HEK293T (cell line): ENCODE data around the gene SEMA4D.

Source experiments
- CTCF ChIA-PET: fragments of 350-600 bp; formaldehyde crosslinking; extraction: SDS; loops from one replicate; lab custom pipeline; 2021; ENCODE audit warnings: antibody characterized with exemption, inconsistent platforms; lab: Yijun Ruan, JAX
- POLR2A ChIA-PET: fragments of 350-600 bp; formaldehyde crosslinking; extraction: SDS; loops from one replicate; lab custom pipeline; 2020; ENCODE audit warnings: antibody characterized with exemption, inconsistent platforms; lab: Yijun Ruan, JAX
- DNase-seq: peaks from one replicate; pipeline ENCODE4 v3.0.0; 2012; ENCODE audit warnings: mixed read lengths; ENCODE audit errors: extremely low spot score
- ARNT ChIP-seq: fragments of 450-650 bp; IDR thresholded peaks from 2 replicates; pipeline ENCODE4 v1.6.1; 2017; ENCODE audit warnings: mild to moderate bottlenecking
- BHLHE40 ChIP-seq: fragments of 450-650 bp; IDR thresholded peaks from 2 replicates; pipeline ENCODE4 v1.6.1; 2016; ENCODE audit warnings: mild to moderate bottlenecking, moderate library complexity, borderline replicate concordance
- CTBP1 ChIP-seq: fragments of 450-650 bp; IDR thresholded peaks from 2 replicates; pipeline ENCODE4 v1.6.1; 2016; ENCODE audit warnings: borderline replicate concordance
- ELF4 ChIP-seq: fragments of 450-650 bp; IDR thresholded peaks from 2 replicates; pipeline ENCODE4 v1.6.1; 2017; ENCODE audit warnings: antibody characterized with exemption
- FOXA1 ChIP-seq: fragments of 450-650 bp; IDR thresholded peaks from 2 replicates; pipeline ENCODE4 v1.6.1; 2016; ENCODE audit warnings: mild to moderate bottlenecking
- FOXK2 ChIP-seq: fragments of 450-650 bp; IDR thresholded peaks from 2 replicates; pipeline ENCODE4 v1.6.1; 2016; ENCODE audit warnings: mild to moderate bottlenecking
- FOXM1 ChIP-seq: fragments of 450-650 bp; IDR thresholded peaks from 2 replicates; pipeline ENCODE4 v1.6.1; 2017; ENCODE audit warnings: mild to moderate bottlenecking, borderline replicate concordance
- HDGF ChIP-seq: fragments of 450-650 bp; IDR thresholded peaks from 2 replicates; pipeline ENCODE4 v1.6.1; 2017; ENCODE audit warnings: antibody characterized with exemption, borderline replicate concordance
- L3MBTL2 ChIP-seq: fragments of 450-650 bp; conservative IDR thresholded peaks from 2 replicates; pipeline ENCODE4 v1.6.1; 2016; ENCODE audit warnings: mild to moderate bottlenecking
- LEF1 ChIP-seq: fragments of 450-650 bp; IDR thresholded peaks from 2 replicates; pipeline ENCODE4 v1.6.1; 2017; ENCODE audit warnings: mild to moderate bottlenecking, borderline replicate concordance
- NFRKB ChIP-seq: fragments of 450-650 bp; IDR thresholded peaks from 2 replicates; pipeline ENCODE4 v1.6.1; 2016; ENCODE audit warnings: mild to moderate bottlenecking, moderate library complexity
- SP1 ChIP-seq: fragments of 450-650 bp; IDR thresholded peaks from 2 replicates; pipeline ENCODE4 v1.6.1; 2017
- SUZ12 ChIP-seq: fragments of 450-650 bp; IDR thresholded peaks from 2 replicates; pipeline ENCODE4 v1.6.1; 2016; ENCODE audit warnings: mild to moderate bottlenecking
- TARDBP ChIP-seq: fragments of 450-650 bp; IDR thresholded peaks from 2 replicates; pipeline ENCODE4 v1.6.1; 2016
- ZNF384 ChIP-seq: fragments of 450-650 bp; IDR thresholded peaks from 2 replicates; pipeline ENCODE4 v1.6.1; 2016
- TF ChIP-seq, protein P1 (sequence below): fragments of 450-650 bp; IDR thresholded peaks from 2 replicates; pipeline ENCODE4 v1.6.1; 2016

Gene SEMA4D

DNA sequence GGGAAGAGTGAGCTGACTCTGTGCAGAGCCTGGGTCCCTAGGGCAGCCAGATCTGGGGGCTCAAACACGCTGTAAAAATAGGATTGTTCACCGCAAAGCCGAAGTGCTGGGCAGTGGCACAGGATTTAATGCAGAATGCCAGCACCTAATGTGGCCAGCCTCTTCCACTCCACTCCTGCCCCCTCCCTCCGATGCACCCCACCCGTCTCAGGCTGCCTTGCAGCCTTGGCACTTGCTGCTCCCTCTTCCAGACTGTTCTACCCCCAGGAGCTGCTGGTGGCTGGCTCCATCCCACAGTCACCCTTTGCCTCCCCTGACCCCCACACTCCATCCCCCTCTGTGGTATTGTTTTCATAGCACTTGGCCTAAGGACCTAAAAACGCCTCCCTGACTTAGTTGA is 86.2 kb downstream of the SEMA4D start:
- no peak for TF ChIP-seq ZNF384
- no peak for TF ChIP-seq CTBP1
- no peak for TF ChIP-seq SUZ12
- no peak for TF ChIP-seq BHLHE40
- no peak for TF ChIP-seq HDGF
- TF ChIP-seq FOXK2: no peak
- no peak for TF ChIP-seq TARDBP
- TF ChIP-seq NFRKB: no peak
- TF ChIP-seq ARNT: no peak
- no peak for TF ChIP-seq LEF1
- no peak for TF ChIP-seq SP1
- no peak for TF ChIP-seq L3MBTL2
- no peak for TF ChIP-seq FOXA1
- TF ChIP-seq FOXM1: no peak
- TF ChIP-seq ELF4: no peak
- TF ChIP-seq, protein P1, sequence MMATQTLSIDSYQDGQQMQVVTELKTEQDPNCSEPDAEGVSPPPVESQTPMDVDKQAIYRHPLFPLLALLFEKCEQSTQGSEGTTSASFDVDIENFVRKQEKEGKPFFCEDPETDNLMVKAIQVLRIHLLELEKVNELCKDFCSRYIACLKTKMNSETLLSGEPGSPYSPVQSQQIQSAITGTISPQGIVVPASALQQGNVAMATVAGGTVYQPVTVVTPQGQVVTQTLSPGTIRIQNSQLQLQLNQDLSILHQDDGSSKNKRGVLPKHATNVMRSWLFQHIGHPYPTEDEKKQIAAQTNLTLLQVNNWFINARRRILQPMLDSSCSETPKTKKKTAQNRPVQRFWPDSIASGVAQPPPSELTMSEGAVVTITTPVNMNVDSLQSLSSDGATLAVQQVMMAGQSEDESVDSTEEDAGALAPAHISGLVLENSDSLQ: no peak
- ChIA-PET POLR2A (no interaction called here), CTCF (no interaction called here)
- DNase-seq: no peak

DNA sequence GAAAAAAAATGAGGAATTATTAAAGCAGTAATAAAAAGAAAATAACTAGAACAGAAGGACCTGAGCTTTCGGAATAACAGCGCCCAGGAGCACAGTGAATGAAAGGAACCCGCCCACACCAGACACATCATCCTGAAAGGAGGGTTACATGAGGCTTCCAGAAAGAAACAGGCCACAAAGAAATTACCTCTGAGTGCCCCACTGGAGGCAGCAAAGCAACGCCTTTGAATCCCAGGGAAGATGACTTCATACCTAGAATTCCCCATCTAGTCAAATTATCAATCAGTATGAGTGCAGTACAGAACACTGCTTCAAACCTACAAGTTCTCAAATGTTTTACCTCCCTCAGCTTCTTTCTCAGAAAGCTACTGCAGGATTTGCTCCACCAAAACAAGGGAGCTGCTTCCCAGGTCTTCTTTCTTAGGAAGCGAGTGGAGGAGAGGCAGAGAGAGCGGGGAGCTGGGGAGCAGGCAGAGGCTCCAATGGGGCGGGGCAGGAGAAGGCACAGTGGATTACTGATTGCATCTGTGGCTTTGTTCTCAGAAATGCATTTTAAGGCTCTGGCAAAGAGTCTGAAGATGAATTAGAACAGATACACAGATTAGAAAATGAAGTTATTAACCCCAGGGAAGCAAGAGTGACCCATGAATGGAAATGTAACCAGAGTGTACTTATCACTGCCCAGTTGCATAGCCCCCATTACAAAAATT is 87.1 kb downstream of the SEMA4D start:
- DNase-seq: no peak
- TF ChIP-seq ELF4 (no peak), TARDBP (no peak), LEF1 (no peak), FOXK2 (no peak), FOXA1 (no peak), L3MBTL2 (no peak), ZNF384 (no peak), CTBP1 (no peak), HDGF (no peak), SUZ12 (no peak), BHLHE40 (no peak), FOXM1 (no peak), SP1 (no peak)
- TF ChIP-seq, protein P1: no peak
- ChIA-PET POLR2A (no interaction called here), CTCF (no interaction called here)

DNA sequence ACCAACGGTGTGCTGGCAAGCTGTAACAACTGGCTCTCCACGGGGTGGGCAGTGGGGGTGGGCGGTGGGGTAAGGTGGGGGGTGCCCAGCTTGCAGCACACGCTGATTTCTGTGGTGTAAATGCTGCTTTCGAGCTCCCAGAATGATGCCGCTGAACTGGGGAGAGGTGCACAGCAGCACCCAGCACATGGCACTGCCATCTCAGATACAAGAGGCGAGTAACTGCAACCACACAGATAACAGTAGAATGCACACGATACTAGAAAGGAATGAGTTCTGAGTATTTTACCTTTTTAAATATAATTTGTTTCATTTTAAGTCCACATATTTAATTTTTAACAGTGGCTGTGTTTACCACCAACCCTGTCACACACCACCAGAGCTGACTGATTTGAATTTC is 87.9 kb downstream of the SEMA4D start:
- no peak for DNase-seq
- ChIA-PET POLR2A (no interaction called here), CTCF (no interaction called here)
- no peak for TF ChIP-seq FOXM1
- TF ChIP-seq HDGF: no peak
- TF ChIP-seq BHLHE40: no peak
- TF ChIP-seq CTBP1: no peak
- no peak for TF ChIP-seq SP1
- TF ChIP-seq, protein P1: no peak
- no peak for TF ChIP-seq FOXK2
- no peak for TF ChIP-seq ELF4
- TF ChIP-seq L3MBTL2: no peak
- TF ChIP-seq LEF1: no peak
- no peak for TF ChIP-seq FOXA1
- no peak for TF ChIP-seq ZNF384
- TF ChIP-seq TARDBP: no peak
- TF ChIP-seq ARNT: no peak

DNA sequence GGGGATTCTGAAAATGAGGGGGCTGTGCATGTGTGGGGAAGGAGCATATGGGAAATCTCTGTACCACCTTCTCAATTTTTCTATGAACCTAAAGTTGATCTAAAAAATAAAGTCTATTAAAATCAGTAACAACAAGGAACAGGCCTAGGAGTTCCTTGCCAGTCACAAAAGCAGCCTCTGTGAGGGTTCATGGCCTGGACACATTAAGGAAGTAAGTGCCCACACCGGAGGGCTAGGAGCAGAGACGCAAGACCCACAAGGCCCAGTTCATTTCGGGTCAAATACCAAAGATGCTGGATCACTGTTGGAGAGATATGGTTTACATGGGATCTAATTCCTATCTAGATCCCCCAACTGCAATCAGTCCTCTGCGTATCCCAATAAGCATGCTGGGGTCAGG is 88.4 kb downstream of the SEMA4D start:
- no peak for TF ChIP-seq FOXM1
- TF ChIP-seq BHLHE40: no peak
- no peak for TF ChIP-seq ZNF384
- no peak for TF ChIP-seq NFRKB
- TF ChIP-seq ELF4: no peak
- no peak for TF ChIP-seq SP1
- TF ChIP-seq HDGF: no peak
- TF ChIP-seq CTBP1: no peak
- TF ChIP-seq SUZ12: no peak
- no peak for TF ChIP-seq TARDBP
- no peak for TF ChIP-seq LEF1
- TF ChIP-seq FOXA1: no peak
- TF ChIP-seq ARNT: no peak
- DNase-seq: no peak
- POLR2A ChIA-PET: no interaction called here
- CTCF ChIA-PET: no interaction called here

DNA sequence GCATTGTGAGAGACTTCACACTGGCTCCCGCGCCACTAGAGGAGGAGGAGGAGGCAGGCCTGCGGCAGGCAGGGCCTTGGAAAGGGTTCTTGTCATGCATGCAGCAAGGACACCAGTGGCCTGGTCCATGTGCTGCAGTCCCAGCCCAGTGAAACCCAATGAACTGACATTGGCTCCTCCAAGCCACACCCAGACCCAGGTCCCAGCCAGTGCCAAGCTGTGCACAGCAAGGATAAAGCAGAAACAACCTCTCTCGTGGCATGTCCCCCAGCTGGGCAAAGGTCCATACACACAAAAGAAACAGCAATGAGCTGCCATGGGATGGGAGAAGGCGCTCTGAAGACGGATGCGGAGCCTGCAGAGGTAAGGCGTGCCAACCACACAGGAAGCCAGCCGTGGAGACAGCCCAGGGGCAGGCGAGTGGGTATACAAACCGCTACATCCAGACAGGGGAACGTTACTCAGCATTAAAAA is 89.2 kb downstream of the SEMA4D start:
- POLR2A ChIA-PET: no interaction called here
- TF ChIP-seq BHLHE40 (no peak), ZNF384 (no peak), HDGF (no peak)
- no peak for DNase-seq
- CTCF ChIA-PET: no interaction called here

DNA sequence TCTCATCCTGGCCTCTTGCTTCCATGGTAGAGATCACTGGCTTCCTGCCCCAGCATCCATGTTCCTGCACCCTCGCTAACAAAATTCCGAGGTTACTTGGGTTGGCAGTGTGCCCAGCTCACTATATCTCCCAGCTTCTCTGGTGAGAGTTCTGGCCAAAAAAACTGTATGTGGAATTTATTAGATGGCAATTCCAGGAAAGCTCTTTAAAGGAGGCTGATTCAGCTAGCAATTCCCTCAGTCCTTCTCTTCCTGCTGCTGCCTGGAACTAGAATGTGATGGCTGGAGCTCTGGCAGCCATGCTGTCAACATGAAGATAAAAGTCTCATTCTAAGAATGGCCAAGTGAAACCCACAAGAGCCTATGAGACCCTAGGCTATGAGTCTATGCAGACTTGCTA is 90.8 kb downstream of the SEMA4D start:
- CTCF ChIA-PET: no interaction called here
- DNase-seq: no peak

More for the DNA sequence above, 90.8 kb downstream of the SEMA4D start:
- no peak for TF ChIP-seq ARNT
- TF ChIP-seq HDGF: no peak
- no peak for TF ChIP-seq BHLHE40
- no peak for TF ChIP-seq FOXM1
- no peak for TF ChIP-seq NFRKB
- TF ChIP-seq, protein P1: no peak
- no peak for TF ChIP-seq FOXK2
- TF ChIP-seq FOXA1: no peak
- no peak for TF ChIP-seq SP1
- TF ChIP-seq ELF4: no peak
- TF ChIP-seq ZNF384: no peak
- no peak for TF ChIP-seq L3MBTL2
- TF ChIP-seq TARDBP: no peak
- no peak for TF ChIP-seq LEF1
- POLR2A ChIA-PET: no interaction called here
